ENCODE results near the gene RNF20.
"Not testable (repeated sequence)": the region's sequence is repeated elsewhere in the genome, so short reads cannot be mapped to it uniquely, and the experiment has no call there.

Gene RNF20

GRCh38 chr9:101536938-101537337 is 3.3 kb downstream of the RNF20 start:
- peak; percentile 10 to 32 (median 24) for DNase-seq

DNA sequence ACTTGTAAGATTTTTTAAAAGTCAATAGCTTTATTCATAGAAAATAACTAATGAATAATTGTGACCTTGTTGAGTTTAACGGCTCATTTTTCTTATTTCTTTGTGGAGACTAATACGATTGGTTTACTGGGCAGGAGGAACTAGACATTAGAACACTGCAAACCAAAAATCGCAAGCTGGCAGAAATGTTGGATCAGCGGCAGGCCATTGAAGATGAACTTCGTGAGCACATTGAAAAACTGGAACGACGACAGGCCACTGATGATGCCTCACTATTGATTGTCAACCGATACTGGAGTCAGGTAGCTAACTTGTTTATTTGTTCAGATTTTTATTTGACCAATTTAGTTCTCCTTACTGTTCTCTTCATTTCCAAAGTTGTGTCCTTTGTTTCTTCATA is 6.4 kb downstream of the RNF20 start:
- no peak for DNase-seq

- DNase-seq = no peak
These were observed 9.6 kb downstream of the RNF20 start for GRCh38 chr9:101543098-101543735.

DNA sequence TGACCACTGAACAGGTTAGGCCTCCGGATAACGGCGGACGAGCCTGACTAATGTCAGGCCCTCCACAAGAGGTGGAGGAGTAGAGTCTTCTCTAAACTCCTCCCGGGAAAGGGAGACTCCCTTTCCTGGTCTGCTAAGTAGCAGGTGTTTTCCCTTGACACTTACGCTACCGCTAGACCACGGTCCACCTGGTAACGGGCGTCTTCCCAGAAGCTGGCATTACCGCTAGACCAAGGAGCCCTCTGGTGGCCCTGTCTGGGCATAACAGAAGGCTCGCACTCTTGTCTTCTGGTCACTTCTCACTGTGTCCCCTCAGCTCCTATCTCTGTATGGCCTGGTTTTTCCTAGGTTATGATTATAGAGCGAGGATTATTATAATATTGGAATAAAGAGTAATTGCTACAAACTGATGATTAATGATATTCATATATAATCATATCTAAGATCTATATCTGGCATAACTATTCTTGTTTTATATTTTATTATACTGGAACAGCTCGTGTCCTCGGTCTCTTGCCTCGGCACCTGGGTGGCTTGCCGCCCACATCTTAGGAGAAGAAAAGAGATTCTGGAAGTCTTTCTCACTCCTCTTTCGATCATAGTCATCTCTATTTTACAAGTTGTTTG is 15.9 kb downstream of the RNF20 start:
- DNase-seq = not testable (repeated sequence)

GRCh38 chr9:101561740-101562139 is 28.1 kb downstream of the RNF20 start:
- no peak for DNase-seq

DNA sequence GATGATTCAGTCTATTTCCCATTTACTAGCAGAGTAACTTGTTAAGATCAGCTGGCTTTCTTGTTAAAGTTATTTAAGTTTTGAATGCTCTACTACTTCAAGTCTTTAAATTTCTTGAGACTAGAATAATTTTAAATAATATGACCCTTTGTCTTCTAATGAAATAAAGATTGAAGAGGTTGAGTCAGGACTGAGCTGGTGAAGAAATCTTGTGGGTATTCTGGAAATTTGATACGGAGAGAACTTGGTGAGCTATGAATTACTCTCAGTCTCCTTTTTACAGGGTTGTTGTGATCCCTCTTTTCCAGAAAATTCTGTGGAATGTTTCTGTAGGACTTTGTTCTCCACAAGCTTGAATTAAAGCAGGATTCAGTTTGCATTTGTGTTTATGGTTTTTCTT is 29.3 kb downstream of the RNF20 start:
- no peak for DNase-seq

DNA sequence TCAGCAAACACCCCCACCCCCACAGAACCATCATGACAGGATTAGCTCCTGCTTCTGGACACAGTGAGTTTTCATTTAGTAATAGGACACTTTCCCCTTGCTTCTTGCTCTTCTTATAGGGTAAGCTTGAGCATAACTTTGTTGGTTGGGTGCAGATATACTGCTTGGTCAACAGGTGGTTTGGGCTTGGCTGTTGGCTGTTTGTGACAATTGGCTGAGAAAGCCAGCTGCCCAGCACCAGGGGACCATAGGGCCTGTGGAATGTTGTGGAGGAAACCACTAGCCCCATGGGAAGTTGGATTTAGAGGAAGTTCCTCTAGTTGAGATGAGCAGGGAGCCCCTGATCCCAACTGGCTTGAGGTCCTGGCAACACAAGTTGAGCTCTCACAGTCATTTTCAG is 30.6 kb downstream of the RNF20 start:
- no peak for DNase-seq

DNA sequence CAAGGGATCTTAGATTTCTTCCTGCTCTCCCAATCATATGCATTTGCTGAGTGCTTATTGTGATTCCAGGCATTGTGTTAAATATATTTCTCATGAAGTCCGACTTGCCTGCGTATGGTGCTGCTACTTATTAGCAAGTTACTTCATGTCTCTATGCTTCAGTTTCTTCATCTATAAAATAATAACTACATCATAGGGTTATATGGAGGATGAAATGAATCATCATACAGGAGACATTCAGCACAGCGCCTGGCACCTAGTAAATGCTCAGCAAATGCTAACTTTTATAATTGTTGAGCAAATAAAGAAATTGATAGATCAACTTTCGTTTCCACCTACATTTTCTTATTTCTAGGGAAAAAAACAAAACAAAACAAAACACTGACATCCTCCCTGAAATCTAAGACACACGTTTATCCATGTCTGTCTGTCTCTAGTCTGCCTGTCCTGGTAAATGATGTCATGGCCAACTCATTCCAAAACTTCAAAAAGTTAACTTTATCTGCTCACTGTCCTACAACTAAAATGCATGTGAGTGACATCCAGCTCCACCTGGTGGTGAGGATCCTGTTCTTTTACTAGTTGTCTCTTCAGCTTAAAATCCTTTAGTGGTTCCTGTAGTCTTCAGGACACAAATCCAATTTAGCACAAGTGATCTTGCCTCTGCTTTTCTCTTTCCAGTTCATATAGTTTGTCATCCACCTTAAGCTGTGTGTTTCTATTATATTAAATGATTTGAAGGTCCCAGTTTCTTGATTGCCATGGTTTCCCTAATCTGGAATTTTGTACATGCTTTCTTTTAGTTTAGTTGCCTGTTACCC is 33.5 kb downstream of the RNF20 start:
- DNase-seq = peak in 3 of 4 experiments; percentile 26 to 42 (median 27)

DNA sequence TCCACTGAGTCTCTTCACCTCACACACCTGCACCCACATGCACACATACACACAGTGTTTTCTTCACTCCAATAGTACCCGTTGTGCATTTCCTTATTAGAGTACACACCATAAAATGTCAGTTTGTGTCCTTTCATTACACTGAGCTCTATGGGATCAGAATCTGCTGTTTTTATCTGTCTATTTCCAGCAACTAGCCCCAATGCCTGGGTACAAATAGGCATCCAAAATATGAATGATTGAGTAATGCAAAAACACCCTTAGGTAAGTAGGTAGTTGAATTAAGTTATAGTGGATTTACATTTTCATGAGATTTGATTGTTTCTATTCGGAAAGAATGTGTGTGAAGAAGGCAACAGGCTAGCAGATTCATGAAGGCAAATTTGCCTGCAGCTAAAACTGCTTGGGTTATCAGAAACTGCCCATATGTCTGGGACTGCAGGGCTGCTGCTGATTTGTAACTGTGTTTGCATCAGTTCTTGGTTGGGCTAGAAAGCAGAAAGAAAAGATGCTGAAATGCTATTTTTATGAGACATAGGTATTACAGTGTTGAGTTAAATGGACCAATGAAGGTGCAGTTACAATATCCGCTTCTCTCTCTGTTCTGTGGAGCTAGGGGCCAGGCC is 34.2 kb downstream of the RNF20 start:
- DNase-seq = no peak

DNA sequence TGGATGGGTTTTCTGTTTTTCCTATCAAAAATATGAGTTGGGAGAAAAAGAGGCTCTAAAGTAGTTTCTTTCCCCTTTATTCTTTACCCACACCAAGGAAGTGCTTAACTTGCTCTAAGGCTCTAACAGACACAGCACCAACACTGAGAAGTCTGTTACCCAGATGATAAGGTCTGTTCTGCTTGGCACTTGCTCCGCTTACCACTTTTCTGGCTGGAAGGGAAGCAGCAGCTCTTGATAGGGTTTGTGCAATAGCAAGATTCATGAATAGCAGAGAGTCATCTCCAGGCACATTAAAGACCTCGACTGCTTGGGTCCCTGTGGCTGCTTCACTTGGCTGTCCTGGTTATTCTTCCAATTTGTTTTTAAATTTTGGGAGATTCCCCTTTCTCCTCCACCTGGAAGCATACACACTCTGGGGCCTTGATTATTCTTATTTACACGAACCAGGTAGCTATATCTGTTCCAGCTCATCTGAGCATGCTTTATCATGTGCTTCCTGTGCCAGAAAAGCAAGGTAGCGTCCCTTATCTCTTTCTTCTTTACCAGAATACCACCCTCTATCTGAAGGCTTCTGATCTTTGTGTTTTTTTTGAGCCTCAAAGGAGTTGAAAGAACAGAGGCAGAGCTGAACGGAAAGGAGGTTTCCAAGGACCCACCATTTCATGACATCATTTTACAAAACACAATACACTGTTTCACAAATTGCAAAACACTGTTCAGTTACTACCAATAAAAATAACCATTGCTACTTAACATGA is 36.3 kb downstream of the RNF20 start:
- no peak for DNase-seq

GRCh38 chr9:101571114-101571513 is 37.5 kb downstream of the RNF20 start:
- no peak for DNase-seq

GRCh38 chr9:101572316-101572715 is 38.7 kb downstream of the RNF20 start:
- no peak for DNase-seq

- no peak for DNase-seq
These were observed 41.2 kb downstream of the RNF20 start for GRCh38 chr9:101574731-101575333.

DNA sequence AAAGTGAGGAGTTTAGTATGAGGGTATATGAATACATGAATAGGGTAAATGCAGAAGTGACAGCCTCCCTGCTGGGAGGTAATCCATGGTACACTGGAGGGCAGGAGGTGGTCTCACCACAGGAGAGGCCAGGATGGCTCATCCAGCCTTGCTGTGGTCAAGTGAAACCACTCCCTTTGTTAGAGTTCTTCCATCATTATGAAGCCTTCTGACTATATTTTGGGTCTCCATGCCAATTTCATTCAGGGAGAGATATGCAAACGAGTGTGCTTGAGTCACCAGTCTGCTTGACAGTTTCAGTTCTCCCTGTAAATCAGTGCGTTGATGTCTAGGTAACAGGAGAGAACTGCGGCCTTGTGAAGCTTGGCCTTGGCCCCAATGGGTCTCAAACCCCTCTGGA is 44.7 kb downstream of the RNF20 start:
- DNase-seq = peak in 3 of 4 experiments; percentile 13 to 33 (median 20)

GRCh38 chr9:101579711-101580545 is 46.3 kb downstream of the RNF20 start:
- peak; percentile 68 to 87 (median 82) for DNase-seq

DNA sequence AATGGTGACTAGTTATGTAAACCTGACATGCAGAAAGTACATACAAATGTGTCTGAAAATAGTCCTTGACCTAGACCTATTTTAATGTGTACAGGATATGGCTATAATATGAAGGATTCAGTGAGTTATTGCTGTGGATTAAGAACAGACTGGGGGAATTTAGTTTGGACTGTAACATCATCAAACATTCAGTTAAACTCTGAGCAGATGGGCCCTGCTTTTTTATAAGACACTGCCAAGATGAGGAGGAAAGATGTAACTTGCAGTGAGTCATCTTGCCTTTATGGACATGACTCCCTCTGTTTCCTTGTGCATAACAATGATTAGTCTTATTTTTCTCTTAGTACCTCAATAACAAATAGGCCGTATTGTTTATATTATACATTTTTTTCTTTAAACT is 48.9 kb downstream of the RNF20 start:
- peak in 2 of 4 experiments; percentile 11 to 23 for DNase-seq

GRCh38 chr9:101585740-101586139 is 52.1 kb downstream of the RNF20 start:
- peak; percentile 81 to 95 (median 88) for DNase-seq

GRCh38 chr9:101586651-101587050 is 53.0 kb downstream of the RNF20 start:
- DNase-seq = peak in 3 of 4 experiments; percentile 22 to 47 (median 31)

DNA sequence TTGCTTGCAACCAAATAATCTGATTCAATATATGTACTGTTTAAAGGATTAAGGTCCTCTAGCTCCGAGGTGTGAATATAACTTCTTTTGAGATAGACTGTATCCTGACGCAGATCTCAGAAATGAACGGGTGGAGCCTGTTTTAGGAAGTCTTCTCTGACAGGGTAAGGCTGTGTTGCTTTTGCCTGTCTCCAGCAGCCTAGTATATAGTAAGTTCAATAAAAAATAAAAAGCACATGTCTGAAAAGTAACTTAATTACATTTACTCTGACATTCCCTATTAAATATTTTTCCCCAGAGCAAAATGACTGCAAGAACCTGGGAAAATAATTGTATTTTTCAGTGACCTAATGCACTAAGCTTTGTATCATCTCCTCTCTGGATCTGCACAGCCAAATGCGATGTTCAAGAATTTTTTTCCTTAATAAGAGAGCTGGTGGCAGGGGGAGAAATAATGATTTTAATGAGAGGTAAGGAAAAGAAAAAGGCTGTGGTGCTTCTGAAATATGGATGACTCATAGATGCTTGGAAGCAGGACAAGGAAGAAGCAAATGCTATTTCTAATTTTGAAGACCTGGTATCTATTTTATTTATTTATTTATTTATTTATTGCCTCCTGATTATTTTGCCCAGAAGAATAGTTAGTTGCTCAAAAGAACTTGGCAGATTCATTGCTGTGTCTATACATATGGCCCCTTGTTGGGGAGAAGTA is 53.8 kb downstream of the RNF20 start:
- no peak for DNase-seq

- DNase-seq = not testable (repeated sequence)
These were observed 56.4 kb downstream of the RNF20 start for GRCh38 chr9:101590074-101590473.

All from suppressor macrophage (primary cell).